KOPT-K1 (cell line): ENCODE measurements around the gene GABBR2.
"Not testable (repeated sequence)": the region's sequence is repeated elsewhere in the genome, so short reads cannot be mapped to it uniquely, and the experiment has no call there.

Source experiments
- H3K27ac ChIP-seq: fragments of 200-600 bp; sonication (generic); 2 replicates; pipeline ENCODE4 v1.5.1; 2016; ENCODE audit warnings: antibody characterized with exemption, mild to moderate bottlenecking, low read depth, low read length; ENCODE audit not compliant: poor library complexity, severe bottlenecking
- H3K36me3 ChIP-seq: fragments of 200-600 bp; sonication (generic); 2 replicates; pipeline ENCODE4 v1.5.1; 2017; ENCODE audit warnings: antibody characterized with exemption, mild to moderate bottlenecking, low read length, moderate library complexity; ENCODE audit not compliant: insufficient read depth
- H3K9me3 ChIP-seq: fragments of 200-600 bp; sonication (generic); 2 replicates; pipeline ENCODE4 v1.5.1; 2017; ENCODE audit warnings: antibody characterized with exemption, low read length, mild to moderate bottlenecking; ENCODE audit not compliant: insufficient read depth, poor library complexity, severe bottlenecking

The GABBR2 gene

GRCh38 chr9:98287384-98287783 lies 421.4 kb downstream of the GABBR2 start:
- Histone ChIP-seq H3K9me3 (no peaks in the 10 kb centered on the region), H3K27ac (no peak overlapping the region), H3K36me3 (no peaks in the 10 kb centered on the region)

DNA sequence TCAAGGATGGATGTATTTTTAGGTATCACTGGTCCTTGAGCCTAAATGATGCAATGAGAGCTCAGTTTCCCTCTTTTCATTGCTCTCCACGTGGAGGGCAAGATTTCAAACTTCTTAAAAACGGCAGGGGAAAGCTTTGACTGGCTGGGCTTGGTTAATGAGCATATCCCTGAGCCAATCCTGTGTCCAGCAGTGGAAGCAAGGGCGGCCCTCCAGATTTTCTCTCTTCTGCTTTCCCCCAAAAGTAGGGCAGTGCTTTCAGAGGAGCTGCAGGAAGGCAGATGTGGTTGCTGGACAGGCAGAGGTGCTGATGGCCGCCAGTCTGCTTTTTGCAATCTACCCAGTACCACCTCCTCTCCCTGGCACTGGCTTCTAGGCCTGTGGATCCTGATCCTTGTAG lies 423.3 kb downstream of the GABBR2 start:
- Histone ChIP-seq H3K27ac (no peak overlapping the region), H3K36me3 (no peaks in the 10 kb centered on the region), H3K9me3 (no peaks in the 10 kb centered on the region)

DNA sequence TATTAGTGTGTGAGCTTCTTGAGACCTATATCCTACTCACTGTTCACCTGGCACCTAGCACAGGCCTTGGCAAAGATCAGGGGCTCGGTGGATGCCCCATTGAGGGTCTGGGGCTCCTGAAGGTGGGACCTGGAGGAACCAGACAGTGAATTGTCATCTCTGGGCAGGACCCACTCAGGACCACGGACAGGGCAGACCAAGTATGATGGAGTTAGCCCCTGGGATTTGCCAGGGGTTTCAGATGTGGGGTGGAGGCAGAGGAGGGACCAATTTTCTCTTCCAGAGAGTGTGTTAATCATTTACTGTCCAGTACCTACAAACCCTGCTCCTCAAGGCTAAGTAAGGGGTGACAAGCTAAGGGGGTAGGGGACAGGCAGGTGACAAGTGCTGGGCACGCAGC lies 424.0 kb downstream of the GABBR2 start:
- Histone ChIP-seq H3K36me3 (no peaks in the 10 kb centered on the region), H3K9me3 (no peaks in the 10 kb centered on the region), H3K27ac (no peak overlapping the region)

DNA sequence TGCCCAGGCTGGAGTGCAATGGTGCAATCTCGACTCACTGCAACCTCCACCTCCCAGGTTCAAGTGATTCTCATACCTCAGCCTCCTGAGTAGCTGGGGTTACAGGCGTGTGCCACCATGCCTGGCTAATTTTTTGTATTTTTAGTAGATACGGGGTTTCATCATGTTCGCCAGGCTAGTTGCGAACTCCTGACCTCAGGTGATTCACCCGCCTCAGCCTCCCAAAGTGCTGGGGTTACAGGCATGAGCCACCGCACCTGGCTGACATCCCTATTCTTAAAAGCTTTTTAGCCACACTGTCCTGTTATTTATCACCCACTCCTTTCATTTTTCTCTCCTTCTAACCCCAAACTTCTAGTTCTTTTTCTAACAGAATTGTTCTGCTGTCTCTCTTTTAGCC lies 425.6 kb downstream of the GABBR2 start:
- not testable (repeated sequence) for H3K9me3 ChIP-seq, H3K27ac ChIP-seq

DNA sequence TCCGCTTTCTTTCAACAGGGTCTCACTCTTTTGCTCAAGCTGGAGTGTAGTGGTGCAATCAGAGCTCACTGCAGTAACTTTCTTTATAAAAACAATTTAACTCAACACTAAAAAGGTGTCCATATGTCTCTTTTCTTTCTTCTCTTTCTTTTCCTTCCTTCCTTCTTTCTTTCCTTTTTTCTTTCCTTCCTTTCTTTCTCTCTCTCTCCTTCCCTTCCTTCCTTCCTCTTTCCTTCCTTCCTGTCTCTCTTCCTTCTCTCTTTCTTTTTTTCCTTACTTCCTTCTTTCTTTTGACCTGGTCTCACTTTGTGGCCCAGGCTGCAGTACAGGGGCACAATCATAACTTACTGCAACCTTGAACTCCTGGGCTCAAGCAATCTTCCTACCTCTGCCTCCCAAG lies 427.5 kb downstream of the GABBR2 start:
- no peaks in the 10 kb centered on the region for H3K9me3 ChIP-seq
- no peaks in the 10 kb centered on the region for H3K36me3 ChIP-seq
- H3K27ac ChIP-seq: no peak overlapping the region

More for the DNA sequence above, 425.6 kb downstream of the GABBR2 start:
- H3K36me3 ChIP-seq: not testable (repeated sequence)

- Histone ChIP-seq H3K27ac (no peak overlapping the region), H3K9me3 (no peaks in the 10 kb centered on the region)
Measured at GRCh38 chr9:98280574-98280973, 428.2 kb downstream of the GABBR2 start.

DNA sequence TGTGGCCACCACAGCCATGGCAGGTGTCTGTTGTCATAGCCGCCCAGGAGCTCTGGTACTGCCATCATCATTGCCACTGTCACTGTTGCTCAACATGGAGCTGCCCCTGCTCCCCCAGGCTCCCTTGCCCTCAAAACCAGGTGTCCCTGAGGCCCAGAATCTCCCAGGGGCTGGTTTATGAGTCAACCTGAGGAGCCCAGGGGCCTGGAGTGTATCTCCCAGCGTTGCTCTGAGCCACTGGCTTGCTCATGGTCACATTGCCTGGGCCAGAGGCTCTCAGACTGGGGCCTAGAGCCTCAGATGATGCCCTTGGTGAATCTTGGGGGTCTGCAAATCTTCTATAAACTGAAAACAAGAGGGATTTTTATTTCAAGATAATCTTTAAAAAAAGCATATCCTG lies 428.6 kb downstream of the GABBR2 start:
- H3K27ac ChIP-seq: no peak overlapping the region
- no peaks in the 10 kb centered on the region for H3K9me3 ChIP-seq
- H3K36me3 ChIP-seq: no peaks in the 10 kb centered on the region

More at GRCh38 chr9:98280574-98280973, 428.2 kb downstream of the GABBR2 start:
- H3K36me3 ChIP-seq: no peaks in the 10 kb centered on the region

- Histone ChIP-seq H3K27ac (no peak overlapping the region), H3K36me3 (no peaks in the 10 kb centered on the region)
Measured at GRCh38 chr9:98276907-98277469, 431.7 kb downstream of the GABBR2 start.

GRCh38 chr9:98275159-98275558 lies 433.6 kb downstream of the GABBR2 start:
- no peaks in the 10 kb centered on the region for H3K9me3 ChIP-seq
- no peak overlapping the region for H3K27ac ChIP-seq
- no peaks in the 10 kb centered on the region for H3K36me3 ChIP-seq

More at GRCh38 chr9:98276907-98277469, 431.7 kb downstream of the GABBR2 start:
- H3K9me3 ChIP-seq: no peaks in the 10 kb centered on the region

- Histone ChIP-seq H3K9me3 (no peaks in the 10 kb centered on the region), H3K36me3 (no peaks in the 10 kb centered on the region), H3K27ac (no peak overlapping the region)
Measured at GRCh38 chr9:98272083-98272482, 436.7 kb downstream of the GABBR2 start.

DNA sequence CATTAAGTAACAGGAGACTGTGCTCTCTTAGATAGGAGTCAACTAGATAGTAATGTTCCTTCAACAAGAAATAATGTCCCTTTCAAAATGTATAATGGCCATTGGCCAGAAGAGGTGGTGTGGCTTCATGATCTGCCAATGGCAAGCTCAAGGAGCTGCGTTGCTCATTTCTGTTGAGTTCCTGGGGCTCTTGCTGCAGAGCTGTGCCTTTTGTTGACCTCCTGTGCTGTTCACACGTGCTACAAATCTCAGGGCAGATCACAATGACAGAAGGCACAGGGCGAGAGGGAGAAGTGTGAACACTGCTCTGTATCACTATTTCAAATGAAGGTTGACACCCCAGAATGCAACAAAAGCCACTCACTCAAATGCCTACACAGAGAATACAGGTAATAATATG lies 437.3 kb downstream of the GABBR2 start:
- no peaks in the 10 kb centered on the region for H3K9me3 ChIP-seq
- H3K36me3 ChIP-seq: no peaks in the 10 kb centered on the region

GRCh38 chr9:98270284-98270683 lies 438.5 kb downstream of the GABBR2 start:
- H3K36me3 ChIP-seq, H3K9me3 ChIP-seq, H3K27ac ChIP-seq: not testable (repeated sequence)

More for the DNA sequence above, 437.3 kb downstream of the GABBR2 start:
- H3K27ac ChIP-seq: no peak overlapping the region

DNA sequence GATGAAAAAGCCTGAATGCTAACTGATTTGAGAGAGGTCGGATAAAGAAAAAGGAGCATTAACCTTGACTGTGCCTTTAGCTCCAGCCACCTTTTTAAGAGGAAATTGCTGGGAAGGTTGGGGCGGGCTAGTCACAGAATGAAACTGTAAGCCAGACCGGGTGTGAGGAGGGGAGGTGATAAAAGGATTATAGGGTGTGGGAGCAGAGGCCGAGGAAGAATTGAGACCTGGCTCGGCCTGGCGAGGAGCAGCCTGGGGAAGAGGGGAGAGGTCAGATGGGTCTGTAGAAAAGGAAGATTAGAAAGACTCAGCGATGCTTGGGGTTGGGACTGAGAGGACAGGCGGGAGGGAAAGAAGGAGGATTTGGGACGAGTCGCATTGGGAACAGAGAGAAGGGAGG lies 439.1 kb downstream of the GABBR2 start:
- not testable (repeated sequence) for H3K36me3 ChIP-seq, H3K27ac ChIP-seq, H3K9me3 ChIP-seq

- not testable (repeated sequence) for H3K27ac ChIP-seq, H3K9me3 ChIP-seq
Measured at GRCh38 chr9:98267556-98267955, 441.2 kb downstream of the GABBR2 start.

DNA sequence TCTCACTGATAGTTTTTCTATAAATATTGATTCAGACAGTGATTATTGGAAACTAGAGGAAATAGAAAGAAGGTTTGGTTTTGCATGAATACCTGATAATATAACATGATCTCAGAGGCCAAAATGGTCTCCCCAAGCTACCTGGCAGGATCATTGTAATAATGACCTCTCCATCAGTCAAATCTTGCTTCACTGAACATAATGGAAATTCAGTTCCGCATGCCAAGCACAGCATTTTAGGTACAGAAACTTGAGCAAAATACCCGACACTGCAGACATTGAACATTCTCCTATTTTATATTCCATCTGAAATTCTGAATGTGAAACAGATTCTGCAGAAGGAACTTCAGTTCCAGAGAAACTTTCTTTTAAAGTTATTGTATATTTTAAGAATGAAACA lies 444.2 kb downstream of the GABBR2 start:
- no peaks in the 10 kb centered on the region for H3K9me3 ChIP-seq
- H3K36me3 ChIP-seq: no peaks in the 10 kb centered on the region
- no peak overlapping the region for H3K27ac ChIP-seq

More at GRCh38 chr9:98267556-98267955, 441.2 kb downstream of the GABBR2 start:
- H3K36me3 ChIP-seq: not testable (repeated sequence)

DNA sequence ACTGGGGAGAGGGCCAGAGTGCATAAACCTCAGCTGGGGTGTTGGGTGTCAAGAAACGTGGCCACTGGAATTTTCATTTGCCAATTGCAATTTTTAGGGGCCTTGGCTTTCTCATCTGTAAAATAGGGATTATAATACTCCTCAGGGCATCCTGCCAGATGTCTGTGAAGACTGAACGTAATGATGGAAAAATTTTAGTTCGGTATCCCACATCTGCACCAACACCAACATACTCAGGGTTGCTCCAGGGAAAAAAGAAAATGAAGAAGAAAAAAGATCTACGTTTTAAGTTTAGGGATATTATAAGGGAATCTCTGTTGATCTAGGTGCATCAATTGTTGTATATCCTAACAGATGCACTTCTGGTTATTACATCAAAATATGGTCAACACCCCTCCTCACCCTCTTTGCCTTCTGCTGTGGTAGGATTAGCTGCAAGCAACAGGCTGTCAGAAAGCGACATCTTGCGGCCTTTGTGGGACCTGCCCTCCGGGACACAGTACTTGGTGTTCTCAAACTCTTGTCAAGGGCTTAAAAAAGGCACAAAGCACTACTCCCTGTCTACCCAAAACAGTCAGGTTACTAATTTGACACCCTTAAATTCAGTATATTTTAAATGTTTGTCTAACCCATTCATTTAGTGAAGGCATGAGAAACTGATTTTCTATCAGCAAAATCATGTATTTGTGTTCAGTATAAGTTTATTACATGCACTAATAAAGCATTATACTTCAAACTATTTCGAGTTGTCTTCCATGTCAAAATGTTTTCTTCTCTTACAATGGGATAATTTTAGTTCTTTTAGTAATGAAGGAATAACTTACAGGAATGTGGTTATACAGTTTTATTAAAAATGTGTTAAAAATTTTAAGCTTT lies 445.0 kb downstream of the GABBR2 start:
- Histone ChIP-seq H3K27ac (no peak overlapping the region), H3K36me3 (no peaks in the 10 kb centered on the region), H3K9me3 (no peaks in the 10 kb centered on the region)
